ENCODE data around the gene BCL2A1.
A peak's percentile ranks its signal among the peaks of the same experiment; 100 is the strongest.

BCL2A1 gene

DNA sequence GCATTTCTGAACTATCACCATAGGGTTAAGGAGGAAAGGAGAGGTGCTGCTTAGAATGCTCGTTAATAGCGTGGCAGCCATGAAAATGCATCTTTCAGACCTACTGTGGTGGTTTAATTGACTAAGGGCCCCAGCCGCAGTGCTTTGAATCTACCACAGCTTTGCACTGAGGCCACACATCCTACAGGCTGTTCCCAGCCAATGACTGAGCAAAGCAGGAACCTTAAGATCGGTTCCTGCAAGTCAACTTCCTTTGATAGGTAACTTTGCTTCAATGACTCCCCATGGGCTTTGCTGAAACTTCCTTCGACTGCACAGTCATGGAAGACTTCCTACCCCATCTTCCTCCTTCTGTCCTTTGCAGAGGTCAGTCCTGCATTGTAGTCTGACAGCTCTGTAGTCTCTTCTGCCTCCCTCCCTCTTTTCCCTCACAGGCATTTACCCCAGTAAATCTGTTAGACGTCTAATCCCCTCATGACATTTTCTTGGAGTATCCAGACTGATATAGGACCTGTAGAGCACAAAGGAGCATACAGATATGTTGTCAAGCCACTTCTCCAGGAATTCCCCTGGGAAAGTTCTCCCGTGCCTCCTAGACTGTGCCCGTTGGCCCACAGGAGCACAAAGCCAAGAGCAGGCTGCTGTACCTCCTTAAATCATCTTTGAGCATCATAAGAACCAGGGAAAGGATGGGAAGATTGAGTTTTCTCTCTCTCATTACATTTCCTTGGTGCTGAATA is 2.6 kb upstream of the BCL2A1 start:
- H3K27ac ChIP-seq: no peak overlapping the region
- DNase-seq: no peak
- H3K4me3 ChIP-seq (ENCODE audit: low read depth, low read length): no peak overlapping the region
- TF ChIP-seq, protein P1, sequence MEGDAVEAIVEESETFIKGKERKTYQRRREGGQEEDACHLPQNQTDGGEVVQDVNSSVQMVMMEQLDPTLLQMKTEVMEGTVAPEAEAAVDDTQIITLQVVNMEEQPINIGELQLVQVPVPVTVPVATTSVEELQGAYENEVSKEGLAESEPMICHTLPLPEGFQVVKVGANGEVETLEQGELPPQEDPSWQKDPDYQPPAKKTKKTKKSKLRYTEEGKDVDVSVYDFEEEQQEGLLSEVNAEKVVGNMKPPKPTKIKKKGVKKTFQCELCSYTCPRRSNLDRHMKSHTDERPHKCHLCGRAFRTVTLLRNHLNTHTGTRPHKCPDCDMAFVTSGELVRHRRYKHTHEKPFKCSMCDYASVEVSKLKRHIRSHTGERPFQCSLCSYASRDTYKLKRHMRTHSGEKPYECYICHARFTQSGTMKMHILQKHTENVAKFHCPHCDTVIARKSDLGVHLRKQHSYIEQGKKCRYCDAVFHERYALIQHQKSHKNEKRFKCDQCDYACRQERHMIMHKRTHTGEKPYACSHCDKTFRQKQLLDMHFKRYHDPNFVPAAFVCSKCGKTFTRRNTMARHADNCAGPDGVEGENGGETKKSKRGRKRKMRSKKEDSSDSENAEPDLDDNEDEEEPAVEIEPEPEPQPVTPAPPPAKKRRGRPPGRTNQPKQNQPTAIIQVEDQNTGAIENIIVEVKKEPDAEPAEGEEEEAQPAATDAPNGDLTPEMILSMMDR (IDR thresholded peaks at IDR 0.05; ENCODE audit: low read depth, low read length): no peak
- H3K36me3 ChIP-seq: no peaks in the 10 kb centered on the region
- H3K9me3 ChIP-seq (ENCODE audit: severe bottlenecking): peaks cover 2% of the 10 kb centered on the region
- H3K27me3 ChIP-seq (ENCODE audit: insufficient read depth, low read depth, severe bottlenecking): no peaks in the 10 kb centered on the region

- TF ChIP-seq, protein P1 (IDR thresholded peaks at IDR 0.05; ENCODE audit: low read depth, low read length): no peak
- Histone ChIP-seq H3K27ac (no peak overlapping the region), H3K27me3 (ENCODE audit: insufficient read depth, low read depth, severe bottlenecking) (no peaks in the 10 kb centered on the region), H3K4me3 (ENCODE audit: low read depth, low read length) (no peak overlapping the region), H3K9me3 (ENCODE audit: severe bottlenecking) (peaks cover 2% of the 10 kb centered on the region), H3K36me3 (no peaks in the 10 kb centered on the region)
- no peak for DNase-seq
Observed at GRCh38 chr15:79972863-79973262, 1.9 kb upstream of the BCL2A1 start.

- no peaks in the 10 kb centered on the region for H3K27me3 ChIP-seq (ENCODE audit: insufficient read depth, low read depth, severe bottlenecking)
- H3K4me3 ChIP-seq (ENCODE audit: low read depth, low read length): no peak overlapping the region
- H3K36me3 ChIP-seq: no peaks in the 10 kb centered on the region
- no peak for DNase-seq
- no peak overlapping the region for H3K27ac ChIP-seq
- peaks cover 2% of the 10 kb centered on the region for H3K9me3 ChIP-seq (ENCODE audit: severe bottlenecking)
- TF ChIP-seq, protein P1 (IDR thresholded peaks at IDR 0.05; ENCODE audit: low read depth, low read length): no peak
Observed at GRCh38 chr15:79970181-79970580, 815 bp downstream of the BCL2A1 start.

- H3K27ac ChIP-seq: no peak overlapping the region
- no peaks in the 10 kb centered on the region for H3K27me3 ChIP-seq (ENCODE audit: insufficient read depth, low read depth, severe bottlenecking)
- H3K9me3 ChIP-seq (ENCODE audit: severe bottlenecking): no peaks in the 10 kb centered on the region
- no peak overlapping the region for H3K4me3 ChIP-seq (ENCODE audit: low read depth, low read length)
- DNase-seq: no peak
- no peaks in the 10 kb centered on the region for H3K36me3 ChIP-seq
- TF ChIP-seq, protein P1 (IDR thresholded peaks at IDR 0.05; ENCODE audit: low read depth, low read length): no peak
Observed at GRCh38 chr15:79969146-79969545, 1.9 kb downstream of the BCL2A1 start.

GRCh38 chr15:79967298-79968182 is 3.5 kb downstream of the BCL2A1 start:
- Histone ChIP-seq H3K27ac (no peak overlapping the region), H3K4me3 (ENCODE audit: low read depth, low read length) (no peak overlapping the region), H3K9me3 (ENCODE audit: severe bottlenecking) (no peaks in the 10 kb centered on the region), H3K36me3 (no peaks in the 10 kb centered on the region), H3K27me3 (ENCODE audit: insufficient read depth, low read depth, severe bottlenecking) (no peaks in the 10 kb centered on the region)
- peak; percentile 39 for DNase-seq
- TF ChIP-seq, protein P1 (IDR thresholded peaks at IDR 0.05; ENCODE audit: low read depth, low read length): no peak

Measured in WERI-Rb-1 (cell line).